Keratinocyte (primary cell): ENCODE measurements around the gene TNIP1.

Source experiments
- CTCF ChIP-seq, 3 experiments: IDR thresholded peaks in 1 of 3; conservative IDR thresholded peaks in 1 of 3; optimal IDR thresholded peaks in 1 of 3; 2 replicates in 2 of 3; 3 replicates in 1 of 3; pipeline versions ENCODE3 to v1.5.1; 2011; ENCODE audit warnings: low read length in 3 of 3, mild to moderate bottlenecking in 3 of 3, moderate library complexity in 2 of 3, control low read depth in 1 of 3, inconsistent platforms in 1 of 3; ENCODE audit not compliant: insufficient read depth in 2 of 3; ENCODE audit errors: extremely low read depth in 1 of 3
- EZH2 ChIP-seq: IDR thresholded peaks from one replicate; pipeline ENCODE4 v1.6.1; 2012; ENCODE audit warnings: inconsistent platforms, mild to moderate bottlenecking, low read length, moderate library complexity

- TF ChIP-seq CTCF (optimal IDR thresholded peaks at IDR 0.05 in 1 of 3, IDR thresholded peaks at IDR 0.05 in 1 of 3, conservative IDR thresholded peaks at IDR 0.05 in 1 of 3; ENCODE audit: extremely low read depth in 1 of 3, insufficient read depth in 2 of 3, low read length in 3 of 3) (peak; percentile 36 to 43 (median 39)), EZH2 (no peak)
These were observed 32.3 kb downstream of the TNIP1 start for GRCh38 chr5:151048526-151048925.
